Smooth muscle cell (in vitro differentiated cells): ENCODE results near the gene PHLPP1. TPM values are rescaled to one million over a fixed set of nuclear protein-coding genes. Genes with fewer than 3 reads are reported as not detected.

ENCODE experiments used
- DNase-seq: peaks from one replicate; lab custom pipeline; 2025; ENCODE audit not compliant: unreplicated experiment; lab: John Stamatoyannopoulos, UW
- H2AFZ ChIP-seq: fragments of 200-600 bp; sonication (generic); 2 replicates; pipeline ENCODE4 v1.6.0; 2016; ENCODE audit warnings: antibody characterized with exemption, low read depth, mild to moderate bottlenecking
- H3F3A ChIP-seq: fragments of 200-600 bp; sonication (generic); 2 replicates; pipeline ENCODE4 v1.6.0; 2017; ENCODE audit warnings: antibody characterized with exemption, low read depth
- H3K27ac ChIP-seq: fragments of 200-600 bp; sonication (generic); 2 replicates; pipeline ENCODE4 v1.5.1; 2016; ENCODE audit warnings: low read depth, mild to moderate bottlenecking
- H3K27me3 ChIP-seq: fragments of 200-600 bp; sonication (generic); 2 replicates; pipeline ENCODE4 v1.6.1; 2016; ENCODE audit warnings: low read depth, mild to moderate bottlenecking
- H3K36me3 ChIP-seq: fragments of 200-600 bp; sonication (generic); 2 replicates; pipeline ENCODE4 v1.5.1; 2016; ENCODE audit warnings: low read depth
- H3K4me1 ChIP-seq: fragments of 200-600 bp; sonication (generic); 2 replicates; pipeline ENCODE4 v1.5.1; 2016; ENCODE audit warnings: low read depth
- H3K4me2 ChIP-seq: fragments of 200-600 bp; sonication (generic); 2 replicates; pipeline ENCODE4 v1.6.0; 2016; ENCODE audit warnings: mild to moderate bottlenecking
- H3K4me3 ChIP-seq: fragments of 200-600 bp; sonication (generic); 2 replicates; pipeline ENCODE4 v1.5.1; 2016; ENCODE audit warnings: mild to moderate bottlenecking
- H3K79me2 ChIP-seq: fragments of 200-600 bp; sonication (generic); 2 replicates; pipeline ENCODE4 v1.6.0; 2016; ENCODE audit warnings: low read depth, mild to moderate bottlenecking
- H3K9ac ChIP-seq: fragments of 200-600 bp; sonication (generic); 2 replicates; pipeline ENCODE4 v1.6.0; 2016; ENCODE audit warnings: low read depth
- H3K9me3 ChIP-seq: fragments of 200-600 bp; sonication (generic); replicated peaks from 2 replicates; pipeline ENCODE4 v1.5.1; 2016; ENCODE audit warnings: low read depth
- H4K20me1 ChIP-seq: fragments of 200-600 bp; sonication (generic); 2 replicates; pipeline ENCODE4 v1.6.0; 2016; ENCODE audit warnings: low read depth
- WGBS: methylation state at CpG from one replicate; pipeline ENCODE4 v1.1.7; 2016; ENCODE audit warnings: low lambda C conversion rate; 5-methylcytosine and 5-hydroxymethylcytosine counted together
- polyA plus RNA-seq: library from polyadenylated mRNA; unstranded; fragments of >200 nt; fragmentation: Nextera tagmentation; extraction: Ambion mirVana; gene quantifications from 2 replicates; pipeline ENCODE4 v1.2.1, GENCODE V29; 2016
- total RNA-seq: library from RNA; depleted of rRNA; stranded (reverse); fragments of >200 nt; gene quantifications from 2 replicates; pipeline ENCODE4 v1.2.3, GENCODE V29; 2014
- TF ChIP-seq, protein P1 (sequence below): fragments of 200-600 bp; sonication (generic); IDR thresholded peaks from 2 replicates; pipeline ENCODE4 v1.5.1; 2017; ENCODE audit warnings: borderline replicate concordance, mild to moderate bottlenecking, antibody characterized with exemption; ENCODE audit not compliant: insufficient read depth, poor library complexity, severe bottlenecking

The PHLPP1 gene
- total and polyA plus RNA-seq, 2 experiments from 2014 or later, result 1.1 to 4.3 TPM

DNA sequence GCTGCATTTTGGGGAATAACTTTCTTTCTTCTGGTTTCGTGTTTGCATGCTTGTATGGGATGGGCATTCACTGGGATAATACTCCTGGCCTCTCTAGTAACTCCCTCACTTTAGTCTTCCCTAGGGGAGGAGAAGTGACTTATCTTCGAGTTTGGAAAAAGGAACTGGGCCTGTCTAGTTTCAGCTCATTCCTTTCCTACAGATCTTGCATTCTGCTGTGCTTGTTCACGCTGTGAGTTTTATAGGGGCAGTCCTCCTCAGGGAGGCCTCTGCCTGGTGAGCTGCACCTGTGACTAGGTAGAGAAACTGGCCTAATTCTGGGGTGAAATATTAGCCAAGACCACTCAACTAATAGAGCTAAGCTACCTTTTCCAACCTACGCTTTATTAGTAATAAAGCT lies 50.9 kb downstream of the PHLPP1 start:
- H2AFZ ChIP-seq, result no peak overlapping the region
- no peak overlapping the region for H3K4me2 ChIP-seq
- TF ChIP-seq, protein P1, sequence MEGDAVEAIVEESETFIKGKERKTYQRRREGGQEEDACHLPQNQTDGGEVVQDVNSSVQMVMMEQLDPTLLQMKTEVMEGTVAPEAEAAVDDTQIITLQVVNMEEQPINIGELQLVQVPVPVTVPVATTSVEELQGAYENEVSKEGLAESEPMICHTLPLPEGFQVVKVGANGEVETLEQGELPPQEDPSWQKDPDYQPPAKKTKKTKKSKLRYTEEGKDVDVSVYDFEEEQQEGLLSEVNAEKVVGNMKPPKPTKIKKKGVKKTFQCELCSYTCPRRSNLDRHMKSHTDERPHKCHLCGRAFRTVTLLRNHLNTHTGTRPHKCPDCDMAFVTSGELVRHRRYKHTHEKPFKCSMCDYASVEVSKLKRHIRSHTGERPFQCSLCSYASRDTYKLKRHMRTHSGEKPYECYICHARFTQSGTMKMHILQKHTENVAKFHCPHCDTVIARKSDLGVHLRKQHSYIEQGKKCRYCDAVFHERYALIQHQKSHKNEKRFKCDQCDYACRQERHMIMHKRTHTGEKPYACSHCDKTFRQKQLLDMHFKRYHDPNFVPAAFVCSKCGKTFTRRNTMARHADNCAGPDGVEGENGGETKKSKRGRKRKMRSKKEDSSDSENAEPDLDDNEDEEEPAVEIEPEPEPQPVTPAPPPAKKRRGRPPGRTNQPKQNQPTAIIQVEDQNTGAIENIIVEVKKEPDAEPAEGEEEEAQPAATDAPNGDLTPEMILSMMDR, result no peak
- no peaks in the 10 kb centered on the region for H3F3A ChIP-seq
- no peaks in the 10 kb centered on the region for H3K36me3 ChIP-seq
- peaks cover 25% of the 10 kb centered on the region for H3K79me2 ChIP-seq
- H4K20me1 ChIP-seq, result no peaks in the 10 kb centered on the region
- no peak overlapping the region for H3K4me3 ChIP-seq
- WGBS, result 61% methylated on average over 4 of the region's 4 CpGs
- H3K27me3 ChIP-seq, result no peaks in the 10 kb centered on the region
- DNase-seq, result no peak
- H3K27ac ChIP-seq, result no peak overlapping the region
- H3K9ac ChIP-seq, result no peak overlapping the region
- H3K4me1 ChIP-seq, result peaks cover 4% of the 10 kb centered on the region
- H3K9me3 ChIP-seq, result no peaks in the 10 kb centered on the region

DNA sequence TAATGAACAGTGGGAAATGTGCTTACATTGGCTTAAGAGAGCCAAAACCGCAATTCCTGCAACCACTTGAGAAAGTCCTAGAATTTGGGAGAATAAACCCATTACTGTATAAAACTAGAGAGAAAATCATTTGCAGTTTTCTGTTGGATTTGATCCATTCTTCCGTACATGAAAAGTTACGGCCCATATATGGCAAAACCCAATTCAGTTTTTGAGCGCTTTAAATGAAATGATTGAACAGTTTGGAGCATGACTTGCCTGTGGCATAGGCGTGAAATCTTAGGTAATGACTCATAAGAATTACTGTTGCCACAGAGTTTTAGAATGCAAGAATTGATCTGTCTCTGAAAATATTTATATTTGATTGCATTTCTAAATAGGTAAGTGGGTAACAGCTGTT lies 52.0 kb downstream of the PHLPP1 start:
- no peak for DNase-seq
- no peak overlapping the region for H3K4me2 ChIP-seq
- TF ChIP-seq, protein P1, result no peak
- H4K20me1 ChIP-seq, result no peaks in the 10 kb centered on the region
- no peak overlapping the region for H3K27ac ChIP-seq
- H2AFZ ChIP-seq, result no peak overlapping the region
- no peaks in the 10 kb centered on the region for H3K9me3 ChIP-seq
- no peak overlapping the region for H3K9ac ChIP-seq
- no peak overlapping the region for H3K4me3 ChIP-seq
- H3K27me3 ChIP-seq, result no peaks in the 10 kb centered on the region
- no peaks in the 10 kb centered on the region for H3F3A ChIP-seq
- peaks cover 4% of the 10 kb centered on the region for H3K4me1 ChIP-seq
- H3K36me3 ChIP-seq, result no peaks in the 10 kb centered on the region
- 86% methylated on average over 5 of the region's 5 CpGs for WGBS
- peaks cover 26% of the 10 kb centered on the region for H3K79me2 ChIP-seq

DNA sequence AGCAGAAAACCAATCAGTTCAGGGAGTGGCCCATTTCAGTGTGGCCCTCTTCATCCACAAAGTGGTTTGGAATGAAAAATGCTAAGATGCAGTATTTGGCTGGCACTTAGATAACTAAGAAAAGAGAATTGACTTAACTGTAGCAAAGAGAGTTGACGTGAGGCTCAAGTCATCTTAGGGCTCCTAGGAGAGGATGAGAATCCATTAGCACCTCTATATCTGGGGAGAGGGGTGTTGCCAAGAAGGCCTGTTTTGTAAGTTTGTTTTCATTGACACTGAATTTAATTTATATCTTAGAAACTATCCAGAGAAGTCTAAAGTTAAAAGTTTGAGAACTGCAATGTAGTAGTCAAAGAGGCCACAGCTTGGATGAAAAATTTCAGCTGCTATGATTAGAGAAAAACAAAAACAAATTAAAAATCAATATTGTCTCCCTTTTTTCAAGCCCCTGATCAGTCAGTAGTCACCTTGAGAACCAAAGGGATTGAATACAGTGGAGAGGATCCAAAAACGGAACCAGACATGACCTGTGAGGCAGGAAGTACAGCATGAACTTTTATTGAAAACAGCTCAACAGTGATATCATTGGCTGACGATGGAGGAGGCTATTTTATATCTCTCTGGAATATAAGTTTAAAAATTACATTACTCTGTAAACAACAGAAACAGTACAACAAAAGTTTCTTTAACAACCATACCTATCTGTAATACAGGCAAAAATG lies 52.7 kb downstream of the PHLPP1 start:
- Histone ChIP-seq H3K4me3 (no peak overlapping the region), H3K27ac (no peak overlapping the region), H3K79me2 (peaks cover 22% of the 10 kb centered on the region), H3K9ac (no peak overlapping the region), H3K27me3 (no peaks in the 10 kb centered on the region), H3F3A (no peaks in the 10 kb centered on the region), H4K20me1 (no peaks in the 10 kb centered on the region), H3K4me2 (no peak overlapping the region), H2AFZ (no peak overlapping the region), H3K36me3 (no peaks in the 10 kb centered on the region), H3K4me1 (peaks cover 4% of the 10 kb centered on the region), H3K9me3 (no peaks in the 10 kb centered on the region)
- TF ChIP-seq, protein P1, result no peak
- DNase-seq, result no peak
- WGBS, result 83% methylated on average over 3 of the region's 3 CpGs

DNA sequence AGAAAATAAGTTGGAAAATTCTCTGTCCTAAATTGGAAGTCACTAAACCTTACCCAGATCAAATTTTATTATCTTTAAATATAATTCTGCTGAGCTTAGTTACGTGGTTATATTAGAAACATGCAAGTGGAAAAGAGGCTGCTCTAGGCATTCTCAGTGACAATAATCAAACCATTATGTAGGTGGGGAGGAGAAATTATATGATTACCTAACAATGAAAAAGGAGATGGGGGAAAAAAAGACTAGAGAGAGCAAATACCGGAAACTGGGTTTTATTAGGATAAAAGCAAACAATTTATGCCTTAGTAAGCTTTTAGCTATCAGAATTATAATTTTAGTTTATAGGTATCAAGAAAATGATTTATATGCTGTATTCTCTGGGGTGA lies 53.2 kb downstream of the PHLPP1 start:
- Histone ChIP-seq H3K4me3 (no peak overlapping the region), H4K20me1 (no peaks in the 10 kb centered on the region), H3K79me2 (peaks cover 26% of the 10 kb centered on the region), H3K4me2 (no peak overlapping the region), H2AFZ (no peak overlapping the region), H3K4me1 (peaks cover 4% of the 10 kb centered on the region), H3F3A (no peaks in the 10 kb centered on the region), H3K9ac (no peak overlapping the region), H3K36me3 (no peaks in the 10 kb centered on the region), H3K27me3 (no peaks in the 10 kb centered on the region), H3K27ac (no peak overlapping the region), H3K9me3 (no peaks in the 10 kb centered on the region)
- no peak for DNase-seq
- WGBS, result 95% methylated on average over 2 of the region's 2 CpGs
- TF ChIP-seq, protein P1, result no peak
